Esophagus muscularis mucosa (tissue), 3 donors: ENCODE data around the gene MID1.

Experiments
- CTCF ChIP-seq, 3 experiments: fragments of 200-600 bp in 2 of 3; fragments of 450-650 bp in 1 of 3; sonication (generic) in 2 of 3; IDR thresholded peaks; one replicate each; pipeline ENCODE4 v1.5.1; 2017 to 2019; ENCODE audit warnings: antibody characterized with exemption in 3 of 3, mild to moderate bottlenecking in 2 of 3, moderate library complexity in 1 of 3
- POLR2A ChIP-seq: fragments of 450-650 bp; IDR thresholded peaks from one replicate; pipeline ENCODE4 v1.6.1; 2017; ENCODE audit warnings: antibody characterized with exemption, moderate library complexity, mild to moderate bottlenecking, low read depth
- POLR2AphosphoS5 ChIP-seq, 2 donors: sonication (generic); formaldehyde crosslinking; IDR thresholded peaks; one replicate each; pipeline ENCODE4 v1.6.1; 2017; ENCODE audit warnings: antibody characterized with exemption in 2 of 2

GRCh38 chrX:10567136-10567535, 53.2 kb downstream of the MID1 start:
- TF ChIP-seq CTCF (IDR thresholded peaks at IDR 0.05) (no peak), POLR2A (no peak), POLR2AphosphoS5 (IDR thresholded peaks at IDR 0.05) (no peak)
